ENCODE results near the gene ADCY10.

The ADCY10 gene

DNA sequence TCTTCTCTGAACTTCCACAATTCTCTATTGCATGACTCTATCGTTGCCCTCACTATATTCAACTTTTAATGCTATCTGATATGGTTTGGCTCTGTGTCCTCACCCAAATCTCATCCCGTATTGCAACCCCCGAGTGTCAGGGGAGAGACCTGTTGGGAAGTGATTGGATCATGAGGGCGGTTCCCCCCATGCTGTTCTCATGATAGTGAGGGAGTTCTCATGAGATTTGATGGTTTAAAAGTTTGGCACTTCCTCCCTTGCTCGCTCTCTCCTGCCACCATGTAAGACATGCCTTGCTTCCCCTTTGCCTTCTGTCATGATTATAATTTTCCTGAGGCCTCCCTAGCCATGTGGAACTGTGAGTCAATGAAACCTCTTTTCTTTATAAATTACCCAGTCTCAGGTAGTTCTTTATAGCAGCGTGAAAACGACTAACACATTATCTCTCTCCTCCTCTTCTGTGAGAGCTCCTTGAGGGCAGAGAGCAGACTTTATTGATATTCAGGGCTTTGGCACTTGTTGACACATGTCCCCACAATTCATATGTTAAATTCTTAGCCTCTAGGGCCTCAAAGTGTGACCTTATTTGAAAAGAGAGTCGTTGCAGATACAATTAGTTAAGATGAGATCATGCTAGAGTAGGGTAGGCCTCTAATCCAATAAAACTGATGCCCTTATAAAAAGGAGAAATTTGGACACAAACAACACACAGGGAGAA, 52.1 kb downstream of the ADCY10 start:
- TF ChIP-seq, protein P1, sequence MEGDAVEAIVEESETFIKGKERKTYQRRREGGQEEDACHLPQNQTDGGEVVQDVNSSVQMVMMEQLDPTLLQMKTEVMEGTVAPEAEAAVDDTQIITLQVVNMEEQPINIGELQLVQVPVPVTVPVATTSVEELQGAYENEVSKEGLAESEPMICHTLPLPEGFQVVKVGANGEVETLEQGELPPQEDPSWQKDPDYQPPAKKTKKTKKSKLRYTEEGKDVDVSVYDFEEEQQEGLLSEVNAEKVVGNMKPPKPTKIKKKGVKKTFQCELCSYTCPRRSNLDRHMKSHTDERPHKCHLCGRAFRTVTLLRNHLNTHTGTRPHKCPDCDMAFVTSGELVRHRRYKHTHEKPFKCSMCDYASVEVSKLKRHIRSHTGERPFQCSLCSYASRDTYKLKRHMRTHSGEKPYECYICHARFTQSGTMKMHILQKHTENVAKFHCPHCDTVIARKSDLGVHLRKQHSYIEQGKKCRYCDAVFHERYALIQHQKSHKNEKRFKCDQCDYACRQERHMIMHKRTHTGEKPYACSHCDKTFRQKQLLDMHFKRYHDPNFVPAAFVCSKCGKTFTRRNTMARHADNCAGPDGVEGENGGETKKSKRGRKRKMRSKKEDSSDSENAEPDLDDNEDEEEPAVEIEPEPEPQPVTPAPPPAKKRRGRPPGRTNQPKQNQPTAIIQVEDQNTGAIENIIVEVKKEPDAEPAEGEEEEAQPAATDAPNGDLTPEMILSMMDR (IDR thresholded peaks at IDR 0.05; ENCODE audit: low read depth, low read length) = no peak
- no peak overlapping the region for H3K4me3 ChIP-seq (ENCODE audit: low read depth, low read length)

DNA sequence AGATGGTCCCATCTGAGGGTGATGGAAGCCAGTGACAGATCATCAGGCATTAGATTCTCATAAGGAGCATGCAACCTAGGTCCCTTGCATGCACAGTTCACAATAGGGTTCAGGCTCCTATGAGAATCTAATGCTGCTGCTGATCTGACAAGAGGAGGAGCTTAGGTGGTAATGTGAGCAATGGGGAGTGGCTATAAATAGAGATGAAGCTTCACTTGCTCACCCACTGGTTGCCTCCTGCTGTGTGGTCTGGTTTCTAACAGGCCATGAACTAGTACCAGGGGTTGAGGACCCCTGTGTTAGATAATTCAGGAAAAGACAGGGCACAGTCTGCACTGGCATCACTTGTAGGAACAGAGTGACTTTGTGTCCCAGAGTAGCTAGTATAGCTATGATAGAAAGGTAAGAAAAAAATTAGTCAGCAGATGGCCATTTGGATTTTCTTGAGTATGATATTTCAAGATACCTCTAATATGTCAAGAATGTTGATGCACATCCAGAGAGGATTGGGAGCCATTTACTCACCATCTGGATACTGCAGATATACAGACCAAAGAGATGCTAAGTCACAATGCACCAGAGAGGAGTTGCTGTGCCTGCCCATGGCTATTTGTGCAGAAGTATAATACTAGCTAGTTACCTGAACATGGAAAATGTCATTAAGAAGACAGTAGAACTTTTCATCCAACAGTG, 53.6 kb downstream of the ADCY10 start:
- H3K4me3 ChIP-seq (ENCODE audit: low read depth, low read length) = no peak overlapping the region
- TF ChIP-seq, protein P1 (IDR thresholded peaks at IDR 0.05; ENCODE audit: low read depth, low read length) = no peak

DNA sequence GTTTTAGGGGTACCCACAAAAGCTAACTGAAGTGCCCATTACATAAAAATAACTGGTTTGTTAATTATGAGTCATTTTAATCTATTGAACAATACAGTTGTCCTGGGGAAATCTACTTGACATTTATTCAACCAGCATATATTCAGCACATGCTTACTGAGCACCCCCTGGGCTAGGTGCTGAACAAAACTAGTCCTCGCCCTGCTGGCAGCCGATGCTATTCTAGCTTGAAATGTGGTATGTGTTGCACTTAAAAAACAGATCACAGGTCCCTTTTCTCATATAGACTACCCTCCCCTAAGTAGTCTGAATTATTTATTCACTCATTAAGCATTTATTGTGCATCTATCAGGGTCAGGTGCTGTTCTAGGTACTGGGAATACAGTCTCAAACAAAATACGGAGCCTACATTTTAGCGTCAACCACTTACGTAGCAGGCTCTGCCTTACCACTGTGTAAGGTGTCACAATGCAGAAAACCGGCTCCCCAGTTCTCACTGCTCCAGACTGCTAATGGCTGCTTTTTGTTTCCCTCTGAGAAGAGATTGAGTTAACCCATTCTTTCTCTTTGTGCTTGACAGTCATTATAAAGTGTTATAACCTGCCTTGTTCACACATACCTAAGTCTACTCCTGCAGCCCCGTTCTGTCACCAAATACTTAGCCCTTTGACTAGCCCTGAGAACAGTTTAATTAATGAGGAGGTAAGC, 57.1 kb downstream of the ADCY10 start:
- no peak overlapping the region for H3K4me3 ChIP-seq (ENCODE audit: low read depth, low read length)
- TF ChIP-seq, protein P1 (IDR thresholded peaks at IDR 0.05; ENCODE audit: low read depth, low read length) = no peak

DNA sequence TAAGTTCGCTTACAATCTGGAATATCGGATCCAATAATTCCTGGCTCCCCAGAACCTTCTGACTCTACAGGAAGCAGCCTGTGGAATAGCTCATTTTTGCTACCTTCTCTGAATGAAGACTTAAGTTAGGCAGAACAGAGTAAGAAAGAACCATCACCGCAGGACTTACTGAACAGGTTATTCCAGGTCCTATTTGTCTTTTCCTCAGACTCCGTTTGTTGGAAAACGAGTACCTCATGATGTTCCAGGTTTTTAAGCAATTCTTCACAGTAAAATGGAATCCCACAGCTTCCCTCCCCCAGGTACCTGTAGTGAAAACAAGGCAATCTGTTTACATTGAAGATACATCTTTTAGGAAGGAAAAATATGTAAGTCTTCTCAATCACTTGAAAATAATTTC, 59.8 kb downstream of the ADCY10 start:
- TF ChIP-seq, protein P1 (IDR thresholded peaks at IDR 0.05; ENCODE audit: low read depth, low read length) = no peak
- H3K4me3 ChIP-seq (ENCODE audit: low read depth, low read length) = no peak overlapping the region

DNA sequence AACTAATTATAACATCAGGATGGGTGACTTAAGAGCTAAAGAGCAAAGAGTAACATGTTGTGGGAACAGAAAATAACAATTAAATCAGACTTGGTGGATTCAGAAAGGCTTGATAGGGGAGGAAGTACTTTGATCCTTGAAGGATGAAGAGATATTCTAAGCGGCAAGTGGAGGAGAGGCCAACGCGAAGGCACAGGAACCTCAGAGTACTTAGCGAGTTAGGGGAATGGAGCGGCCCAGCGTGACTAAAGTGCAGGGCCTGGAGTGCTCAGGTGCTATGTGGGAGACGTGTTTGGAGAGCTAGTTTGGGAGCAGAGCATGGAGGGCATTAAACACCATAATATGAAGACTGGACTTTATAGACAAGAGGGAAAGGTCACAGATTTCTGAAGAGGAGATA, 64.3 kb downstream of the ADCY10 start:
- H3K4me3 ChIP-seq (ENCODE audit: low read depth, low read length) = no peak overlapping the region
- TF ChIP-seq, protein P1 (IDR thresholded peaks at IDR 0.05; ENCODE audit: low read depth, low read length) = no peak

DNA sequence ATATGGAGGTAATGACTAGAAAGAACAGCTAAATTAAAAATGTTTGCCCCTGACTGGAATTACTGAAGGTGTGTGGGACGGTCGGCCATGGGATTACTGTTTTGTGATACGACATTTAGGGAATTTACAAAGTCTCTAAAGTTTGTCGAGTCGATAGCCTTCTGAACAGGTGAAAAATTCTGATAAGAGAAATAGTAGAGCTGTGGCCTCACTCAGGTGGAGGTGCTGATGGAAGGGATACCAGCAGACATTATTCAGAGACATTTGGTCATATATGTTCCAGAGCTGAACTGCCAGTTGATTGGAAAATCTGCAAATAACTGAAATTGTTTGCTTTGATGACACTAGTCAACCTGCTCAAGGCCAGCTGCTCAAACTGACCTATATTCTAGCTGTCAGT, 71.1 kb downstream of the ADCY10 start:
- TF ChIP-seq, protein P1 (IDR thresholded peaks at IDR 0.05; ENCODE audit: low read depth, low read length) = no peak
- no peak overlapping the region for H3K4me3 ChIP-seq (ENCODE audit: low read depth, low read length)

DNA sequence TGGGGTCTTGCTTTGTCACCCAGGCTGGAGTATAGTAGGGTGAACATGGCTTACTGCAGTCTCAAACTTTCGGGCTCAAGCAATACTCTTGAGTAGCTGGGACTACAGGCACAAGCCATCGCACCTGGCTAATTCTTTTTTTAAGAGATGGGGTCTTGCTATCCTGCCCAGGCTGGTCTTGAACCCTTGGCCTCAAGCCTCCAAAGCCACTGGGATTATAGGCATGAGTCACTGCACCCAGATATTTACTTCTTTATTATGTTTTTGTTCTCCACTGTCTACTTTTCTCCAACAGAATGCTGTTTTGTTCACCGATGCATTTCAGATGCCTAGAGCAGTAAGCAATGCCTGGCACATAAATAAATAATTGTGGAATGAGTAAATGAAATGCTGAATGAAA, 72.4 kb downstream of the ADCY10 start:
- TF ChIP-seq, protein P1 (IDR thresholded peaks at IDR 0.05; ENCODE audit: low read depth, low read length) = no peak
- H3K4me3 ChIP-seq (ENCODE audit: low read depth, low read length) = no peak overlapping the region
